Cortex of kidney (tissue), 1 donor: ENCODE measurements around the gene STOML2.

Experiments
- DNase-seq: peaks from one replicate; lab custom pipeline; 2025; lab: John Stamatoyannopoulos, UW

The STOML2 gene

DNA sequence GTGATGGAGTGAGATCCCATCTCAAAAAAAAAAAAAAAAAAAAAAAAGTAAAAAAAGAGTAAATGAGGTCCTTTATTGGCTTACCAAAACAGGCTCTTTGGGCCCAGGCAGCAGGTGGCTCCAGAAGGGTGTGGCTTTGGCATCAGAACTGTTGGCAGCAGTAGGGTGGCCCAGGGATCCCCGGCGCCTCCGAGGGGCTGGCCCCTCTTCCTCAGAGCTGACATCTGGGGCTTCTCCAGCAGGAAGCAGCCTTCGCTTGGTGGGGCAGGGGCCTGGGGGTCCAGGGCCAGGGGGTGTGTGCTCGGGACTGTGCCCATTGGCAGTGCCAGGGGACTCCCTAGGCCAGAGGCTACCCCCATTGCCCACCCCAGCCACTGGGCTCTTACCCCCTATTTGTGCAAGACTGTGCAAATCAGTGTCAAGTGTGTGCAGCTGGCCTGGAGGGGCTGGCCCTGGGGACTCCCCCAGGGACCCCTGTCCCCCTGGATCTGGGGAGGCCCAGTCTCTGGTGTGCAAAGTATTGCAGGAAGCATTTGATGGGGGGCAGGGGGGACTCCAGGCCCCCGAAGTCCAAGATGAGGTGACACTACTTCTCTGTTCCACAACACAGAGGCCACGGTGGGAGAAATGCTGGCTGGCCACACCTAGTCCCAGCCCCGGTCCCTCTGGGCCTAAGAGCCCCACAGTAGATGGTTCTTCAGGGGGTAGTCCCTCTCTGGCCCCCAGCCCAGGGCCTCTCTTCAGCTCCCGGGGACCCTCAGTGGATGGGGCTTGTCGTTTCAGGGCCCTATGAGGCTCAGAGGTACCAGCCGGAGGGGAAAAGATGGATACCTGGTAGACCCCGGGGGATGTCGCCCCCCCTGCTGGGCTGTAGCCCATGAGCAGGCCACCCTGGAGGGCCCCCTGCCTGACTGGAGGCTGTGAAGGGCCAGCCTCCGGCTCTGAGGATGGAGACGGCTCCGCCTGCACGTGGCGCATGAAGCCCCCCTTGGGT is 4.7 kb upstream of the STOML2 start:
- no peak for DNase-seq

DNA sequence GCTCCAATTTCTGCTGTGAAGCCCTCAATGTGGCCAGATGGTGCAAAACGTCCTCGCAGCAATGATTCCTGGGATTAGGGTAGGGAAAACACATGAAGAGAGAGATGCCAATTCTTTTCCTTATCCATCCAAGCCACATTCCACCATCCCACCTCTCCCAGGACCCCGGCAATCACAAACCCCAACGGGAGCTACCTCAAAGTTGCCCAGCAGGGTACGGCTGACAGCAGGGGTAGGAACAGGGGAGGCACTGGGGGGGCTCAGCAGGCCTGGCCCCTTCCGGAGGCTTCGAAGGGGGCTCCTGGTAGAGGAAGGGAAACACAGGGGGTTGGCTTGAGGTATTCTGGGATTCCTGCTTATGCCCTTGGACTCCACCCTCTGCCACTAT is 3.4 kb upstream of the STOML2 start:
- DNase-seq, result no peak

DNA sequence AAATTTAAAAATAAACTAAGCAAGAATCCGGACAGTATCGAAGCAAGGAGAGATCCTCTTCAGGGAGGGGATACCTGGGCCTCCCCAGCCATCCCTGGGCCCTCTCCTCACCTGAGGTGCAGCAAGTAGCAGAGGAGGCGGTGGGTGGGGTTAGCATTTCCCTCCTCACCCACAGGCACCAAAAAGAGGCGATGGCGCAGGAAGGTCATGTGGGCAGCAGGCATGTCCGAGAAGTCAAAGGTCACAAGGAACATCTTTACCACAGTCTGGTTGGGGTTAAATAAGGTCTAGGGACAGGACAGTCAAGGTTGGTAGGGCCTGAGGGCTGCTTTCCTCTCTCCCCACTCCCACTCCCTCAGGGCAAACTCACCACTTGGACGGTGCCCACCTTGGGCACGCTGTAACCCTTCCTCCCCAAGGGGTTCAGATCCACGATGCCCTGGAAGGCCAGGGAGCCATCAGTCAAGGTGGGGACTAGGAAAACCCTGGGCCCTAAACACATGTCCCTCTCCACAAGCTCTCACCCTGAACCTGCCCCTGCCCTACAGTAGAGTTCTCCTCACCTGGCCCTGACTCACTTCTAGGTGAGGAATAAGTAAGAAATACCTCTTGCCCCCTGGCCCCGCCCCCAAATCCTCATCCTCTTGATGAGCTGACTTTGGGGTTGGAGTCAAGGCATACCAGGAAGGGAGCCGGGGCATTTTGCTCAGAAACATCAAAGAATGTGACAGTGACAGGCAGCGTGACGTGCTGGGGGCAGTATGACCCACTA is 2.8 kb upstream of the STOML2 start:
- no peak for DNase-seq

DNA sequence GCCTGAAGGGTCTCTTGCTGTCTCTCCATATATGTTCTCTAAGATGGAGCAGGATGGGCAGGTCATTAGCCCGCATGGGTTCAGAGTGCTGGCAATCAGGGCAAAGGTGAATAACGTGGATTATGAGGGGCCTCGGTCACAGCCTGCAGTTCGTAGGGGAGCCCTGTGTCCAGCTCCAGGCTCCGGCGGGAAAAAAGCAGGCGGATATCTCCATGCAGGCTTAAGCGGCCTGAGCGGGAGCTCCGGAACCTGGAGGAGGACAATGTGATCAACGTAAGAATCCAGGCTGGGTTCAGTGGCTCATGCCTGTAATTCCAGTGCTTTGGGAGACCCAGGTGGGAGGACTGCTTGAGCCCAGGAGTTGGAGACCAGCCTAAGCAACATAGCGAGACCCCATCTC is 2.2 kb upstream of the STOML2 start:
- DNase-seq, result no peak

DNA sequence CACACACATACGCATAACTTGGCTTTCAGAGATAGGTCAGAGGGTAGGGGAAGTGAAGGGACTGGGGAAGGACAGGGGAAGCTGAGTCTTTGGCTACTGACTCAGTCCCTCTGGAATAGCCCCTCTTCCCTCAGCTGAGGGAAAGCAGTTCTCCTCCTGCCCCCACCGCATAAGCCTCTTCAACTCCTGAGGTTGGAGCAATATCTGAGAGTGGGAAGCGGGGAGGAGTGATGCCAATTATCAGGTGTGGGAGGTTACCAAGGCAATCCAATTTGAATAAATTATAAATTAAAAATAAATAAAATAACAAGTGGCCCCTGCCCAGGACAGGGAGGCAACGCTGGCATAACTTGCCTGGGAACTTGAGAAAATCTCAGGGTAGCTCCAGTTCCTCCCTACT is 1.7 kb upstream of the STOML2 start:
- DNase-seq, result no peak

DNA sequence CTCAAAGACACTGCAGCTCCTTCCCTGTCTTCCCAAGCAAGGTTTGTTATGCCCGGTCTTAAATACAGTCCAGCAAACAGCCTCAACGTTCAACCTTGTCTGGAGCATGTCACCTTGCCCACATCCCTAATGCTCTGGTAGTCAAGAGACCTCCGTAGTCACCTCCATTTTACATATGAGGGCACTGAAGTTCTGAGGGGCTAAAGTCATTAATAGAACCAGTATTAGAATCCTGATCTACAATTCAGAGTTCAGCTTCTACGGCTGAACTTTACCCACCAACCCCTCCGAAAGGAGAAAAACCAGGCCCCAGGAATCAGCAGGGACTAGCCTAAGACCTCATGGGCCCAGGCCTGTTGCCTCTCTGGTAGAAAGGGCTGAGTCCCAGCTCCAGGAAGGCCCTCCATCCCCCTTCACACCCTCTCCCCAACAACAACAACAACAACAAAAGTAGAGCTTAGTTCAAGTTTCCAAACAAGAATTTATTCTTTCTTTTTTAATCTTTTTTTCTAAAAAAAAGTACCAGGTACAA is 795 bp upstream of the STOML2 start:
- no peak for DNase-seq

DNA sequence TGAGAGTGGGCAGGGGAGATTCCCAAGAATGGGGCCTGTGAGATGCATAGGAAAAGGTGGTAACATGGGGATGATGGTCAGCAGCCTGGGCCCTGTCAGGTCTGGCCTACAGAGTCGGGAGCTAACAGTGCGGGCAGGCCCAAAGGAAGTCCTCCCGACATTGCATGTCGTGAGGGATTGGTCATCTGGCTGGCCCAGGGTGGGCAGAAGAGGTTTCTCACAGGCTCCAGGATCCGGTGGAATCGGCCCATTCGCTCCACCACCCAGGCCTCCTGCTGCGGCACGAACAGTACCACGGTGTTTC is 514 bp downstream of the STOML2 start:
- DNase-seq, result no peak

DNA sequence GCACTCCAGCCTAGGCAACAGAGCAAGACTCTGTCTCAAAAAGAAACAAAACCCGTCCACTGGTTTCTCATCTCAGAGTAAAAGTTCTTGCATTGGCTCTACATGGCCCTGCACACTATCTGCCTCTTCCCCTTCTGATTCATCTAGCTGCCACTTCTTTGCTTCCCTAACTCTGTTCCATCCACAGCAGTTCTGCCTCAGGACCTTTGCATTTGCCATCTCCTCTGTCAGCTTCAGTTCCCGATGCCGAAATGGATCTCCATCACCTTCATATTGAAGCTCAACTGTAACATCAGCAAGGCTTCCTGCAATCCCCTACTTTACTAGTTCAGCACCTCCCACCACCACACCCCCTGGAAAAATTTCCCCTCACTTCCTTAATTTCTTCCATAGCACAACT is 5.4 kb downstream of the STOML2 start:
- no peak for DNase-seq

DNA sequence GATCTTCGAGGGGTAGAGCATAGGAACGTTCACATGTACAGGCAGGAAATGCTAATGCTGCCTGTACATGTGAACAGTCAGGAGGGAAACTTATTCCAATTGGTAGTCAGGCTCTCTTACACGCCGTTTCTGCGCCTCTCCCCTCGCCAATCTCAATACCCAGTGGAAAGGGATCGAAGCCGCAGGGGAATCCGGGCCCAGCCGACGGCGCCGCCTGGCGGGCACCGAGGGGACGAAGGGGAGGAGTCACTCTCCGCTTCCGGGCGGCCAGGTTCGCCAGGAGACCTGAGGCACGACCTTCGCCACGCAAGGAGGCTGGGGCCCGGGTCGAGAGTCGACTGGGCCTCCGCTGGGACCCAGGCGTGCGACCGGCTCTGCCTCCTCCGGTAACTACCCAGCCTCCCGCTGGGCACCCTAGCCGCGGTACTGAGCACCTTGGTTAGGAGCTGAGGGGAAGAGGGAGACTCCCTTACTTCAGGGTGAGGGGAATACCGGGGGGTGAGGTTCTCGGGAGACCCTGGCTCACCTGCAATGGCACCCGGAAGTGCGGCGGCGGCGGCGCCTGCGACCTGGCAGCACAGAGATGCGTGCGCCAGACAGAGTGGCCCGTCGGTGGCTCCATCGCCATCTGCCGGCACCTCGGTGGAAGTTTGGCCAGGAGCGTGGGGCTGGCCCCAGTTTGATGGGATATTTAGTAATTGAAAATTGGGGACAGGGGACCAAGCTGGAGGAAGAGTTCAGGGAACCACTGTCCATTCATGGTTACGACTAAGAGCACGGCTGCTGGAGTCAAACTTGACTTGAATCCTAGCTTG is 6.7 kb downstream of the STOML2 start, which contains the start of gene PIGO:
PIGO (minus strand) TSS at position 557 of the 815 bp plus-strand sequence. CDS start 1,026 bp downstream, outside the sequence.
- DNase-seq, result no peak

DNA sequence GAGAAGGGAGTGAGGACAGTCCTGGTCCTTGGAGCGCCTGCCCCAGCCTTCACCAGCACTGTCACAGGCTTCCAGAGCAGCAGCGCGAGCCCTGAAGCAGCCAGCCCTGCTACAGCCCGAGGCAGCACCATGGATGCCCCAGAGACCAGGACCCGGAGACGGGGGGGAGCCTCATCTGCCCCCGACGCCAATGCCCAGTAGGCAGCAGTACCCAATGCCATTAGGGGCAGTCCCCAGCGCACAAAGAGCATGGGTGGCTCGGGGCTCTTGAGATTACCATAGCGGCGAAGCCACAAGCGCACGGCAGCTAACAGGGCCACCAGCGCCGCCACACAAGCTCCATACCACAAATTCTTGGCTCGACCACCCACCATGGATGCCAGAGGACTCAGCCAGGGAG is 11.4 kb downstream of the STOML2 start:
- DNase-seq, result no peak

DNA sequence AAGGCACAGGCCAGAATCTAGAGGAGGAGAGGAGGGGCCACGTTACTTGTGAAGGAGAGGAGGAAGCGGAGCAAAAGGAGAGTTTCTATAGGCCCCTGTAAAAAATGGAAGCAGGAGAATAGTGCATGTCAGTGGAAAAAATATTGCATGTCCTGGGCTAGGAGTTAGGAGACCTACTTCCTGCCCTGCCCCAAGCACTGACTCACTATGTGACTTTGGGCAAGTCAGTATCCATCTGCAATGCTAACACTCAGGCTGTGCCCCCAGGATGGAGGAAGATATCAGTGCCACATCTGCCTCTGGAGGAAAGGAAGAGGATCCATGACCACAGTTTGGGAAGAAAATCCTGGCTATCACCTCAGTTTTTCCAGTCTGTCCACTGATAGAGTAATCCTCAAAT is 13.5 kb downstream of the STOML2 start:
- DNase-seq, result no peak

DNA sequence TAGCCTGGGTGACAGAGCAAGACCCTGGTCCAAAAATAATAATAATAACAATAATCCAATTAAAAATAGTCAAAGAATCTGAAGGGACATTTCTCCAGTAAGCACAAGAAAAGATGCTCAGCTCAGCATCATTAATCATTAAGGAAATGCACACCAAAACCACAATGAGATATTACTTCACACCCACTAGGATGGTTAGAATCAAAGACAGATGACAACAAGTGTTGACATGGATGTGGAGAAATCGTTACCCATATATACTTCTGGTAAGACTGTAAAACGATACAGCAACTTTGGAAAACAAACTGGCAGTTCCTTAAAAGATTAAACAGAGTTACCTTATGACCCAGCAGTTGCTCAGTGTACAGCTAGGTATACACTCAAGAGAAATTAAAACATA is 17.9 kb downstream of the STOML2 start:
- DNase-seq, result no peak

DNA sequence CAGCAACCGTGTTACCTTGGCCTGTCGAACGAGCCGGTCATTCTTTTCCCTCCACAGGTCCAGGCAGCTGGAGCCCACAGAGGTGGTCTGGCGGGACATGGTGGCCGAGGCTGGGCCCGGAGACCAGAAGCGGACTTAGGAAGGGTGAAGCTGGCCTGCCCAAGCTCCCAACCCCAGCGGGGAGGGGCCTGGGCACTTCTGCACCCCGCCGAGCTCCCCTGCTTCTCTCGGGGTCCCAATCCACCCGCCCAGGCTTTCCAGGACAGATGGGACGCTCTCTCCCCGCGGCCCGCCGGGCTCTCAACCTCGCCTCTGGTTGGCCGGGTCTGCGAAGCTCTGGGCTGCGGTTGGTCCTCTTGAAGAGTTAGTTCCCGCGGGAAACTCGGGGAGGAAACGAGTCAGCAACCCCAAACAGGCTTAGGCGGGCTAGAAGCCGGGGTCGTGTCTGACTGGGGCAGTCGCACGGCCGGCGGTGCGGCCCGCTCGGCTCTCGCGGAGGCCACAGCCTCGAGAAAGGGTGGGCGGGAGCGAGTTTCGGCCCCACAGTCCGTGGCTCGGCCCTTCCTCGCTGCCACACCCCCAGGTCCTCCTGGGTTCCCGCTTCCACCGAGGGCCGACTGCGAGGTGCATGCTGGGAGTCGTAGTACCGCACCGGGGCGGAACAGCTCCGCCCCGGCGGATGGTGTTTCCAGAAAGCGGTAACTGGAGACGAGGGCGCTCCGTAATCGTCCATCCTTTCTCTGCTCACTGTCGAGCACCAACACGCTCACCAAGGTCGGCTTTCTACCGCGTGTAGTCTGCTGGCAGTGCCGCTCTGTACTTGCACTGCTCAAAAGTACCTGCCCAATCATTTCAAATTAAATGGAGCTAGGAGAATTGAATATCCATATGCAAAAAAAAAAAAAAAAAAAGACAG is 23.2 kb downstream of the STOML2 start, which contains the start of gene FANCG:
FANCG (minus strand) TSS at position 517 of the 916 bp plus-strand sequence; CDS start at position 99, 418 bp downstream.
- DNase-seq, result no peak

DNA sequence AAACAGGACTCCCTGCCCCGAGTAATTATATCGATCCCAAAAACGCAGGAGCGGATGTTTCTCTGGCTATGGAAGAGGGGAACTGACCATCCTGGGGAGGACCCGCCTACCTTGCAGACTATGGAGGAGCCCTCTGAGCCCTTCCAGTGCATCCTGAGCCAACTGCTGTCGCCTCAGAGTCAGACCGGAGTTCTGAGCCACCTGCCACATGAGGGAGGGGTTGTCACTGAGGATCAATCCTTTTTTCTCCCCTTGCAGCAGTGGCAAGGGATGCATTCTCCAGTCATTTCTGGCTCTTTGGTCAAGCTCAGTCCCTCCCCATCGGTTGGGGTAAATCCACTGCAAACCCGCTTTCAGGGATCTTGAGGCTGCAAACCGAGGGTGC is 23.9 kb downstream of the STOML2 start:
- no peak for DNase-seq

DNA sequence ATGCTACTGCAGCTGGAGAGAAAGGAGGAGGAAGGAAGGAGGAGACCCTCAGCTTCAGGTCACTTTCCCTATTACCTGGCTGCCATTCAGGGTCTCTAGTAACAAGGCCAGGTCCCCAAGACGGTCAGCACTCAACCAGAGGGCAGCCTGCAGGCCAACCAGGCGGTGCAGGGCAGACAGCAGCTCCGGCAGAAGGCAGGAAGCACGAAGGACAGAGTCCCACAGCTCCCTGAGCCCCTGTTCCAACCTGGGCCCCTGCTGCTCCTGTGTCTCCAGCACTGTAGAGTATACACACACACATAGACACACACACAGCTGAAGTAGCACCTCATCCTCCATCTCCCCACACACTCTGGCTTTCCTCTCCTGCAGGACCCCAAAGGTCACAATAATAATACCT is 24.9 kb downstream of the STOML2 start:
- DNase-seq, result no peak

DNA sequence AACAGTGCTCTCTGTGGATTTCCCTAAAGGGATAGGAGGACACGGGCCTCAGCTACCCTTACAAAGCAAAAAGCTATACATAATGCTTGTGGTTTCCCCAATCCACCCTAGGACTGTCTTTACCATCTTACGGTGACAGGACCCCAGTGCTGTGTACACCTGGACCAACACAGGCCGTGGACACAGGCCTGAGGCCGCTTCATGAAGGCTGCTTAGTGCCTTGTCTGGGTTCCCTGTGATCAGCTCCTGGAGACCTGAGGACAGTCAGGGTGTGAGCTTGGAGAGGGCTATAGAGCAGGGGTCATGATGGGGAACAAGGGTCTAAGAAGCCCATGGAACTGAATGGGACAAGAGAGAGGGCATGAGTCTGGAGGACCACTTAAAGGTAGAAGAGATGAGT is 26.1 kb downstream of the STOML2 start:
- DNase-seq, result no peak

DNA sequence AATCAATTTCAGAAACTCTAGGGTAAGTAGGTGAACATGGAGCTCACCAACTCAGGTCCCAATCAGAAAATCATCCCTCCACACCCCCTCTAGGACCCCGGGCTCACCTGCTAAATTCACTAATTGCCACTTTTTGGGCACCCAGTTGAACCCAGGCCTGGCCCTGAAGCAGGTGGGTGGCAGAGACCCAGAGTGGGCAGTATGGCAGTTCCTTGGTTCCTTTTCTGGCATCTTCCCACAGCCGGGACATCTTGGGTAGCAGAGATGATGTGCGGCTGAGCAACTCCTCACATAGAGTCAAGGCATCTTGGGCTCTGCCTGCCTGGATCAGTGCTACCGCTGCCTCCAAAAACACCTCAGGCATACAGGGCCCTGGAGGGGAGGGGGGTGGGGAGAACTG is 27.6 kb downstream of the STOML2 start:
- DNase-seq, result no peak

DNA sequence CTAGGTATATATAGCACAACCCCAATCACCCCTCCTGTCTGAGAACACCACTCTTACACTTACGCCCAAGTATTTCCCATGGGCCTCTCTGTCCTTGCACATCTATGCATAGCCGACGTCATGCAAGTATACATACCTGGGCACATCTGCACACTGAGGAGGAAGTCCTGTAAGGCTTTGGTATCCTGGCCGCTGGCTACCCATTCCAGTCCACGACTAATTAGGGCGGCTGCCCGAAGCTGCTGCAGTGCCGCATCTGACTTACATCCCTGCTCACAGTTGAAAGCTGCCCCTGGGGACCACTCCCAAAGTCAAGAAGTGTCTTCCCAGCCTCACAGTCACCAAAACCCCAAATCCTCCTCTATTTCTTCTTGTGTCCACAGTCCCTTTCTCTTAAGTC is 28.1 kb downstream of the STOML2 start:
- no peak for DNase-seq

DNA sequence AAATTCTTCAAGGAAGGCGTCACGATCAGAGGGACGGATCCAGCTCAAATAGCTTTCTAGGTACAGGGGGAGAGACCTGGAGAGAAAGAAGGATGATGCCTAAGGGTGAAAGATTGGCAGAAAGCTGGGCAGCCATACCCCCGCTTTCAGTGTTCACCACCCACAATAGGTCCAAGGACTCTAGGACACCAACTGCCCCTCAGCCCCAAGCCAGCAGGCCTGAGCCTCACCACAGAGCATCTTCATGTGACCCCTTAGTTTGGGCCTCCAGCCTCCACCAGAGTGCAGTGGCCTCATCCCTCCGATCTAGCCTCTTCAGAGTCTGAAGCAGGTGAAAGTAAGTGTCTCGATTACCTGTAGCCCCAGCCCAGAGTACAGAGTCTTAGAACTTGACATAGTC is 28.8 kb downstream of the STOML2 start:
- no peak for DNase-seq

DNA sequence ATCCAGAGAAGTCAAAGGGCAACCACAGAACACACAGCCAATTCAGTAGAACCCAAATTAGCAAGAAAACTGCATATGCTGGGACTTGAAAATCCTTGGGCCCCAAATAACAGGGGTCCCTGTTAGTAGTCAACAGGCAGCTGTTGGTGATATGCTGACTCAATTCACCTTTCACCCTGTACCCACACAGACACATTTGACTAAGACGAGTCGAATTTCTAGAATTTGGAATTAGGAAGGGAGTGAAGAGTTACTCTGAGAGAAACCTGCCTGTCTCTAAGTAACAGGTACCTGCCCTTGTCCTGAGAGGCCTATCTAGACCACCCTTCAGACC is 29.7 kb downstream of the STOML2 start:
- no peak for DNase-seq
